HCT116 (cell line): ENCODE results near the gene LORICRIN.

ENCODE experiments used
- CTCF ChIP-seq, 3 experiments: fragments of 200-600 bp in 1 of 3; sonication (generic) in 1 of 3; IDR thresholded peaks in 2 of 3; conservative IDR thresholded peaks in 1 of 3; 2 replicates each; pipeline ENCODE4 v1.5.1; 2012 to 2017; ENCODE audit warnings: low read depth in 2 of 3, low read length in 2 of 3, antibody characterized with exemption in 1 of 3, borderline replicate concordance in 1 of 3, control low read depth in 1 of 3, mild to moderate bottlenecking in 1 of 3, mixed read lengths in 1 of 3, mixed run types in 1 of 3, moderate library complexity in 1 of 3; ENCODE audit not compliant: insufficient read depth in 1 of 3
- ELF1 ChIP-seq: IDR thresholded peaks from 2 replicates; pipeline ENCODE4 v1.6.1; 2012; ENCODE audit warnings: low read depth, borderline replicate concordance
- EZH2 ChIP-seq: fragments of 200-600 bp; sonication (generic); IDR thresholded peaks from 2 replicates; pipeline ENCODE4 v1.6.1; 2017; ENCODE audit warnings: antibody characterized with exemption, mixed run types
- MAX ChIP-seq: IDR thresholded peaks from 2 replicates; pipeline ENCODE4 v1.6.1; 2012
- POLR2A ChIP-seq: IDR thresholded peaks from 2 replicates; pipeline ENCODE4 v1.7.0; 2011; ENCODE audit warnings: borderline replicate concordance; ENCODE audit not compliant: insufficient read depth, insufficient read length; ENCODE audit errors: extremely low read depth
- RAD21 ChIP-seq: IDR thresholded peaks from 2 replicates; pipeline ENCODE4 v1.6.1; 2012; ENCODE audit warnings: low read depth, mild to moderate bottlenecking
- SP1 ChIP-seq: IDR thresholded peaks from 2 replicates; pipeline ENCODE4 v1.6.1; 2012; ENCODE audit warnings: low read depth
- YY1 ChIP-seq: IDR thresholded peaks from 2 replicates; pipeline ENCODE4 v1.6.1; 2011; ENCODE audit warnings: low read length, low read depth, moderate library complexity, mild to moderate bottlenecking; ENCODE audit not compliant: insufficient replicate concordance; ENCODE audit errors: extremely low read depth

- TF ChIP-seq YY1 = no peak
- TF ChIP-seq CTCF (IDR thresholded peaks at IDR 0.05 in 2 of 3, conservative IDR thresholded peaks at IDR 0.05 in 1 of 3; ENCODE audit: borderline replicate concordance in 1 of 3, insufficient read depth in 1 of 3, low read depth in 2 of 3, low read length in 2 of 3) = no peak
- no peak for TF ChIP-seq POLR2A
- no peak for TF ChIP-seq SP1
- no peak for TF ChIP-seq ELF1
- no peak for TF ChIP-seq RAD21
- TF ChIP-seq EZH2 = no peak
- TF ChIP-seq MAX = no peak
These were observed 2.0 kb downstream of the LORICRIN start for GRCh38 chr1:153261281-153262069.
